ENCODE data around the gene MYB. TPM values are rescaled to one million over a fixed set of nuclear protein-coding genes. Genes with fewer than 3 reads are reported as not detected.

The MYB gene
- total and polyA plus RNA-seq, 2 donors from 2014 or later = 1.3 TPM; not detected in 1

DNA sequence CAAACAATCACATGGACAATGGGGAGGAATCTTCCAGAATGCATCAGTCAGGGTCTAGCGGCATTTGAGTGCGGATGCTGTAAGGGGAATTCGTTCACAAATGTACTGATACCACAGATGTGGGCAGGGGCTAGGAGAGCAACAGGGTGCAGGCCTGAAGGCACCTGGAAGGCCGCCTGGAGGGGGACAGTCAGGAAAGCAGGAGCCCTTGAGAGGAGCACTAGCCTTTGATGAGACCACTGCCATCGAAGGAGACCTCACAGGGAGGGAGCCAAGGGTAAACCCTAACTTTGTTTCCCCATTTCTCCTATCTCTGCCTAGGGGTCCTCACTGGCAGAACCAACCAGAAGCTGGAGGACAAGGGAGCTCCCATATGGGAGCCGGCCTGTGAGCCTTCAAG lies 38.2 kb downstream of the MYB start:
- DNase-seq = no peak
- intact Hi-C loops (cut with DNase I) = no loop called here
- H3K27me3 ChIP-seq (ENCODE audit: control insufficient read depth, insufficient read depth, low read length) = no peaks in the 10 kb centered on the region
- no peaks in the 10 kb centered on the region for H3K4me1 ChIP-seq (ENCODE audit: control insufficient read depth in 2 of 3, insufficient read depth in 2 of 3, low read depth in 1 of 3, low read length in 3 of 3)
- no peak overlapping the region for H3K4me3 ChIP-seq (ENCODE audit: low read length in 3 of 3)
- H3K27ac ChIP-seq (ENCODE audit: low read depth in 2 of 2, low read length in 2 of 2) = no peak overlapping the region
- no peaks in the 10 kb centered on the region for H3K9me3 ChIP-seq (ENCODE audit: control insufficient read depth in 2 of 3, insufficient read depth in 1 of 3, low read length in 3 of 3)
- TF ChIP-seq, protein P1, sequence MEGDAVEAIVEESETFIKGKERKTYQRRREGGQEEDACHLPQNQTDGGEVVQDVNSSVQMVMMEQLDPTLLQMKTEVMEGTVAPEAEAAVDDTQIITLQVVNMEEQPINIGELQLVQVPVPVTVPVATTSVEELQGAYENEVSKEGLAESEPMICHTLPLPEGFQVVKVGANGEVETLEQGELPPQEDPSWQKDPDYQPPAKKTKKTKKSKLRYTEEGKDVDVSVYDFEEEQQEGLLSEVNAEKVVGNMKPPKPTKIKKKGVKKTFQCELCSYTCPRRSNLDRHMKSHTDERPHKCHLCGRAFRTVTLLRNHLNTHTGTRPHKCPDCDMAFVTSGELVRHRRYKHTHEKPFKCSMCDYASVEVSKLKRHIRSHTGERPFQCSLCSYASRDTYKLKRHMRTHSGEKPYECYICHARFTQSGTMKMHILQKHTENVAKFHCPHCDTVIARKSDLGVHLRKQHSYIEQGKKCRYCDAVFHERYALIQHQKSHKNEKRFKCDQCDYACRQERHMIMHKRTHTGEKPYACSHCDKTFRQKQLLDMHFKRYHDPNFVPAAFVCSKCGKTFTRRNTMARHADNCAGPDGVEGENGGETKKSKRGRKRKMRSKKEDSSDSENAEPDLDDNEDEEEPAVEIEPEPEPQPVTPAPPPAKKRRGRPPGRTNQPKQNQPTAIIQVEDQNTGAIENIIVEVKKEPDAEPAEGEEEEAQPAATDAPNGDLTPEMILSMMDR (IDR thresholded peaks at IDR 0.05; ENCODE audit: borderline replicate concordance, extremely low read depth, insufficient read depth) = no peak
- no peak overlapping the region for H3K9ac ChIP-seq (ENCODE audit: low read length in 3 of 3)
- no peaks in the 10 kb centered on the region for H3K36me3 ChIP-seq (ENCODE audit: control insufficient read depth in 2 of 3, insufficient read depth in 3 of 3, low read length in 3 of 3)
- FAIRE-seq = no peak

GRCh38 chr6:135221042-135221441 lies 39.9 kb downstream of the MYB start:
- TF ChIP-seq, protein P1 (IDR thresholded peaks at IDR 0.05; ENCODE audit: borderline replicate concordance, extremely low read depth, insufficient read depth) = no peak
- no peaks in the 10 kb centered on the region for H3K9me3 ChIP-seq (ENCODE audit: control insufficient read depth in 2 of 3, insufficient read depth in 1 of 3, low read length in 3 of 3)
- H3K27ac ChIP-seq (ENCODE audit: low read depth in 2 of 2, low read length in 2 of 2) = no peak overlapping the region
- H3K27me3 ChIP-seq (ENCODE audit: control insufficient read depth, insufficient read depth, low read length) = no peaks in the 10 kb centered on the region
- H3K9ac ChIP-seq (ENCODE audit: low read length in 3 of 3) = no peak overlapping the region
- DNase-seq = no peak
- H3K36me3 ChIP-seq (ENCODE audit: control insufficient read depth in 2 of 3, insufficient read depth in 3 of 3, low read length in 3 of 3) = no peaks in the 10 kb centered on the region
- no peak for FAIRE-seq
- no peaks in the 10 kb centered on the region for H3K4me1 ChIP-seq (ENCODE audit: control insufficient read depth in 2 of 3, insufficient read depth in 2 of 3, low read depth in 1 of 3, low read length in 3 of 3)
- intact Hi-C loops (cut with DNase I) = no loop called here
- H3K4me3 ChIP-seq (ENCODE audit: low read length in 3 of 3) = no peak overlapping the region

GRCh38 chr6:135221505-135221904 lies 40.4 kb downstream of the MYB start:
- H3K9me3 ChIP-seq (ENCODE audit: control insufficient read depth in 2 of 3, insufficient read depth in 1 of 3, low read length in 3 of 3) = no peaks in the 10 kb centered on the region
- FAIRE-seq = no peak
- H3K4me1 ChIP-seq (ENCODE audit: control insufficient read depth in 2 of 3, insufficient read depth in 2 of 3, low read depth in 1 of 3, low read length in 3 of 3) = no peaks in the 10 kb centered on the region
- TF ChIP-seq, protein P1 (IDR thresholded peaks at IDR 0.05; ENCODE audit: borderline replicate concordance, extremely low read depth, insufficient read depth) = no peak
- intact Hi-C loops (cut with DNase I) = no loop called here
- H3K9ac ChIP-seq (ENCODE audit: low read length in 3 of 3) = no peak overlapping the region
- no peak overlapping the region for H3K27ac ChIP-seq (ENCODE audit: low read depth in 2 of 2, low read length in 2 of 2)
- no peak for DNase-seq
- H3K4me3 ChIP-seq (ENCODE audit: low read length in 3 of 3) = no peak overlapping the region
- H3K36me3 ChIP-seq (ENCODE audit: control insufficient read depth in 2 of 3, insufficient read depth in 3 of 3, low read length in 3 of 3) = no peaks in the 10 kb centered on the region
- H3K27me3 ChIP-seq (ENCODE audit: control insufficient read depth, insufficient read depth, low read length) = no peaks in the 10 kb centered on the region

DNA sequence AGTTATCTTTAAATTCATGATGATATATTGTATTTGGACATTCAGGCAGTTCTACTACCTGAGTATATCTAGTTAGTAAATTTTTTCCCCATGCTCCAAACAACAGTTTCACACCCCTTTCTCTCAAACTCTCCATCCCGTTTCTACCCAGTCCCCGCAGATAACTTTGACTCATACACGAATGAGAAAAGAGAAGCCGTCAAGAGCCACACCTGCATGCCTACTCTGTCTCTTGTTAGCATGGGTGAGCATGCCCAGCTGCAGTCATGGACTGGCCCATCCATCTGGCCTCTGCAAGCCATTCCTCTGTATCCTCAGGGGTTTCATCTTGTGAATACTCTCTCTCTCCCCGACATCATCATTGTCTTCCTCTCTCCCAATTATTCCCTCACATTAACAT lies 41.5 kb downstream of the MYB start:
- no peaks in the 10 kb centered on the region for H3K4me1 ChIP-seq (ENCODE audit: control insufficient read depth in 2 of 3, insufficient read depth in 2 of 3, low read depth in 1 of 3, low read length in 3 of 3)
- no peak overlapping the region for H3K4me3 ChIP-seq (ENCODE audit: low read length in 3 of 3)
- FAIRE-seq = no peak
- no peak overlapping the region for H3K27ac ChIP-seq (ENCODE audit: low read depth in 2 of 2, low read length in 2 of 2)
- no peak overlapping the region for H3K9ac ChIP-seq (ENCODE audit: low read length in 3 of 3)
- TF ChIP-seq, protein P1 (IDR thresholded peaks at IDR 0.05; ENCODE audit: borderline replicate concordance, extremely low read depth, insufficient read depth) = no peak
- H3K36me3 ChIP-seq (ENCODE audit: control insufficient read depth in 2 of 3, insufficient read depth in 3 of 3, low read length in 3 of 3) = no peaks in the 10 kb centered on the region
- H3K27me3 ChIP-seq (ENCODE audit: control insufficient read depth, insufficient read depth, low read length) = no peaks in the 10 kb centered on the region
- intact Hi-C loops (cut with DNase I) = no loop called here
- no peaks in the 10 kb centered on the region for H3K9me3 ChIP-seq (ENCODE audit: control insufficient read depth in 2 of 3, insufficient read depth in 1 of 3, low read length in 3 of 3)
- DNase-seq = no peak
